ENCODE measurements around the gene MAST4.

- TF ChIP-seq, protein P1, sequence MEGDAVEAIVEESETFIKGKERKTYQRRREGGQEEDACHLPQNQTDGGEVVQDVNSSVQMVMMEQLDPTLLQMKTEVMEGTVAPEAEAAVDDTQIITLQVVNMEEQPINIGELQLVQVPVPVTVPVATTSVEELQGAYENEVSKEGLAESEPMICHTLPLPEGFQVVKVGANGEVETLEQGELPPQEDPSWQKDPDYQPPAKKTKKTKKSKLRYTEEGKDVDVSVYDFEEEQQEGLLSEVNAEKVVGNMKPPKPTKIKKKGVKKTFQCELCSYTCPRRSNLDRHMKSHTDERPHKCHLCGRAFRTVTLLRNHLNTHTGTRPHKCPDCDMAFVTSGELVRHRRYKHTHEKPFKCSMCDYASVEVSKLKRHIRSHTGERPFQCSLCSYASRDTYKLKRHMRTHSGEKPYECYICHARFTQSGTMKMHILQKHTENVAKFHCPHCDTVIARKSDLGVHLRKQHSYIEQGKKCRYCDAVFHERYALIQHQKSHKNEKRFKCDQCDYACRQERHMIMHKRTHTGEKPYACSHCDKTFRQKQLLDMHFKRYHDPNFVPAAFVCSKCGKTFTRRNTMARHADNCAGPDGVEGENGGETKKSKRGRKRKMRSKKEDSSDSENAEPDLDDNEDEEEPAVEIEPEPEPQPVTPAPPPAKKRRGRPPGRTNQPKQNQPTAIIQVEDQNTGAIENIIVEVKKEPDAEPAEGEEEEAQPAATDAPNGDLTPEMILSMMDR (conservative IDR thresholded peaks at IDR 0.05 in 1 of 2, IDR thresholded peaks at IDR 0.05 in 1 of 2; ENCODE audit: low read depth in 1 of 2, low read length in 2 of 2), result no peak
- TF ChIP-seq EZH2 (IDR thresholded peaks at IDR 0.05; ENCODE audit: low read length, missing control alignments), result no peak
These were observed 234.4 kb downstream of the MAST4 start for GRCh38 chr5:66830636-66831035.

All from fibroblast of lung (primary cell).